Panc1 (cell line): ENCODE measurements around the gene NFE2L1. TPM values are rescaled to one million over a fixed set of nuclear protein-coding genes. Genes with fewer than 3 reads are reported as not detected.

Experiments used
- ATAC-seq: fragments of 200-7000 bp; cut with Tn5 transposase; 2 replicates; pipeline ENCODE4 v1.9.1; 2020; ENCODE audit warnings: mild to moderate bottlenecking, moderate library complexity
- BruUV-seq: library from RNA; stranded (reverse); fragments of 400-500 nt; replicated peaks from 2 replicates; lab custom pipeline; 2021; lab: Mats Ljungman, UMichigan
- CTCF ChIA-PET: fragments of 300-600 bp; sonication (Branson Sonifier 250); formaldehyde crosslinking; loops from one replicate; lab custom pipeline; 2022; ENCODE audit warnings: antibody characterized with exemption; lab: Charles Lee
- POLR2A ChIA-PET: fragments of 300-600 bp; sonication (Branson Sonifier 250); formaldehyde crosslinking; loops from one replicate; lab custom pipeline; 2022; ENCODE audit warnings: antibody characterized with exemption; lab: Charles Lee
- DNase-seq: peaks from one replicate; pipeline ENCODE4 v3.0.0-alpha.2; 2010; ENCODE audit warnings: low read depth, low spot score
- H3K27ac ChIP-seq: 2 replicates; pipeline ENCODE4 v1.5.1; 2011; ENCODE audit warnings: mild to moderate bottlenecking, low read length, inconsistent platforms
- H3K27me3 ChIP-seq: fragments of 200-500 bp; sonication (Bioruptor generic); 2 replicates; pipeline ENCODE4 v1.6.0; 2014; ENCODE audit warnings: low read length, inconsistent platforms; ENCODE audit not compliant: control insufficient read depth, insufficient read depth
- H3K36me3 ChIP-seq: fragments of 200-500 bp; sonication (Bioruptor generic); 2 replicates; pipeline ENCODE4 v1.5.1; 2014; ENCODE audit warnings: inconsistent platforms, mild to moderate bottlenecking, low read length, moderate library complexity; ENCODE audit not compliant: control insufficient read depth, insufficient read depth
- H3K4me1 ChIP-seq: 2 replicates; pipeline ENCODE4 v1.5.1; 2011; ENCODE audit warnings: inconsistent platforms, mild to moderate bottlenecking, low read length, moderate library complexity; ENCODE audit not compliant: control insufficient read depth, insufficient read depth
- H3K4me3 ChIP-seq, 2 experiments: 2 replicates each; pipeline ENCODE4 v1.5.1; 2011 to 2012; ENCODE audit warnings: low read depth in 2 of 2, low read length in 2 of 2, mild to moderate bottlenecking in 2 of 2, inconsistent platforms in 1 of 2, moderate library complexity in 1 of 2
- H3K9me3 ChIP-seq: fragments of 200-500 bp; sonication (Bioruptor generic); 2 replicates; pipeline ENCODE4 v1.5.1; 2014; ENCODE audit warnings: low read depth, mild to moderate bottlenecking, inconsistent platforms, low read length, moderate library complexity; ENCODE audit not compliant: control insufficient read depth, insufficient read depth
- POLR2AphosphoS5 ChIP-seq: IDR thresholded peaks from 2 replicates; pipeline ENCODE4 v1.6.1; 2012; ENCODE audit warnings: mild to moderate bottlenecking, low read depth, low read length, moderate library complexity
- SIN3A ChIP-seq: IDR thresholded peaks from 2 replicates; pipeline ENCODE4 v1.6.1; 2012; ENCODE audit warnings: low read depth, mild to moderate bottlenecking, low read length, moderate library complexity, borderline replicate concordance; ENCODE audit not compliant: insufficient read depth
- TCF7L2 ChIP-seq: IDR thresholded peaks from 2 replicates; pipeline ENCODE4 v1.6.1; 2011; ENCODE audit warnings: mild to moderate bottlenecking, low read depth, low read length, inconsistent platforms
- in situ Hi-C: cut with HindIII; loops from 2 replicates; pipeline ENCODE4 v1.10.0; 2016; ENCODE audit warnings: low sequenced_read_pairs, low pct_unique_long_range_greater_than_20kb
- intact Hi-C: fragments of 100-400 bp; cut with micrococcal nuclease; formaldehyde crosslinking; loops from one replicate; pipeline ENCODE4 v1.10.0; 2022; ENCODE audit not compliant: unreplicated experiment
- total RNA-seq: library from RNA; stranded (reverse); gene quantifications from one replicate; pipeline ENCODE4 v1.2.1, GENCODE V29; 2021; ENCODE audit not compliant: unreplicated experiment
- TF ChIP-seq, protein P1 (sequence below): fragments of 450-650 bp; IDR thresholded peaks from 2 replicates; pipeline ENCODE4 v1.5.1; 2017; ENCODE audit warnings: mild to moderate bottlenecking
- TF ChIP-seq, protein P2 (sequence below), 2 experiments: IDR thresholded peaks; 2 replicates each; pipeline ENCODE4 v1.6.1; 2011 to 2012; ENCODE audit warnings: low read depth in 2 of 2, control low read depth in 1 of 2, low read length in 1 of 2, mild to moderate bottlenecking in 1 of 2, moderate library complexity in 1 of 2; ENCODE audit not compliant: insufficient read depth in 1 of 2

NFE2L1 gene
- total RNA-seq, 1 experiment from 2014 or later: 210 TPM

DNA sequence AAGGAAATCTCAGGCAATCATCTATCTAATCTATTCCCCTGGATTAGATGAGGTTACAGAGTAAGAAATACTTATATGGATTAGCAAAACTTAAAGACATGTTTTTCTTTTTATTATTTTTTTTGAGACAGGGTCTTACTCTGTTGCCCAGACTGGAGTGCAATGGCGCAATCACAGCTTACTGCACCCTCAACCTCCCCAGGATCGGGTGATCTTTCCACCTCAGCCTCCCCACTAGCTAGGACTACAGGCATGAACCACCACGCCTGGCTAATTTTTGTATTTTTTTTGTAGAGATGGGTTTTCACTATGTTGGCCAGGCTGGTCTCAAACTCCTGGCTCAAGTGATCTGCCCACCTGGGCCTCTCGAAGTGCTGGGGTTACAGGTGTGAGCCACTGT is 3.3 kb upstream of the NFE2L1 start:
- no peak overlapping the region for H3K4me3 ChIP-seq
- H3K4me1 ChIP-seq: peaks cover 16% of the 10 kb centered on the region
- H3K27ac ChIP-seq: no peak overlapping the region
- TF ChIP-seq, protein P1, sequence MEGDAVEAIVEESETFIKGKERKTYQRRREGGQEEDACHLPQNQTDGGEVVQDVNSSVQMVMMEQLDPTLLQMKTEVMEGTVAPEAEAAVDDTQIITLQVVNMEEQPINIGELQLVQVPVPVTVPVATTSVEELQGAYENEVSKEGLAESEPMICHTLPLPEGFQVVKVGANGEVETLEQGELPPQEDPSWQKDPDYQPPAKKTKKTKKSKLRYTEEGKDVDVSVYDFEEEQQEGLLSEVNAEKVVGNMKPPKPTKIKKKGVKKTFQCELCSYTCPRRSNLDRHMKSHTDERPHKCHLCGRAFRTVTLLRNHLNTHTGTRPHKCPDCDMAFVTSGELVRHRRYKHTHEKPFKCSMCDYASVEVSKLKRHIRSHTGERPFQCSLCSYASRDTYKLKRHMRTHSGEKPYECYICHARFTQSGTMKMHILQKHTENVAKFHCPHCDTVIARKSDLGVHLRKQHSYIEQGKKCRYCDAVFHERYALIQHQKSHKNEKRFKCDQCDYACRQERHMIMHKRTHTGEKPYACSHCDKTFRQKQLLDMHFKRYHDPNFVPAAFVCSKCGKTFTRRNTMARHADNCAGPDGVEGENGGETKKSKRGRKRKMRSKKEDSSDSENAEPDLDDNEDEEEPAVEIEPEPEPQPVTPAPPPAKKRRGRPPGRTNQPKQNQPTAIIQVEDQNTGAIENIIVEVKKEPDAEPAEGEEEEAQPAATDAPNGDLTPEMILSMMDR: no peak
- TF ChIP-seq, protein P2, sequence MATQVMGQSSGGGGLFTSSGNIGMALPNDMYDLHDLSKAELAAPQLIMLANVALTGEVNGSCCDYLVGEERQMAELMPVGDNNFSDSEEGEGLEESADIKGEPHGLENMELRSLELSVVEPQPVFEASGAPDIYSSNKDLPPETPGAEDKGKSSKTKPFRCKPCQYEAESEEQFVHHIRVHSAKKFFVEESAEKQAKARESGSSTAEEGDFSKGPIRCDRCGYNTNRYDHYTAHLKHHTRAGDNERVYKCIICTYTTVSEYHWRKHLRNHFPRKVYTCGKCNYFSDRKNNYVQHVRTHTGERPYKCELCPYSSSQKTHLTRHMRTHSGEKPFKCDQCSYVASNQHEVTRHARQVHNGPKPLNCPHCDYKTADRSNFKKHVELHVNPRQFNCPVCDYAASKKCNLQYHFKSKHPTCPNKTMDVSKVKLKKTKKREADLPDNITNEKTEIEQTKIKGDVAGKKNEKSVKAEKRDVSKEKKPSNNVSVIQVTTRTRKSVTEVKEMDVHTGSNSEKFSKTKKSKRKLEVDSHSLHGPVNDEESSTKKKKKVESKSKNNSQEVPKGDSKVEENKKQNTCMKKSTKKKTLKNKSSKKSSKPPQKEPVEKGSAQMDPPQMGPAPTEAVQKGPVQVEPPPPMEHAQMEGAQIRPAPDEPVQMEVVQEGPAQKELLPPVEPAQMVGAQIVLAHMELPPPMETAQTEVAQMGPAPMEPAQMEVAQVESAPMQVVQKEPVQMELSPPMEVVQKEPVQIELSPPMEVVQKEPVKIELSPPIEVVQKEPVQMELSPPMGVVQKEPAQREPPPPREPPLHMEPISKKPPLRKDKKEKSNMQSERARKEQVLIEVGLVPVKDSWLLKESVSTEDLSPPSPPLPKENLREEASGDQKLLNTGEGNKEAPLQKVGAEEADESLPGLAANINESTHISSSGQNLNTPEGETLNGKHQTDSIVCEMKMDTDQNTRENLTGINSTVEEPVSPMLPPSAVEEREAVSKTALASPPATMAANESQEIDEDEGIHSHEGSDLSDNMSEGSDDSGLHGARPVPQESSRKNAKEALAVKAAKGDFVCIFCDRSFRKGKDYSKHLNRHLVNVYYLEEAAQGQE (IDR thresholded peaks at IDR 0.05; ENCODE audit: insufficient read depth in 1 of 2, low read depth in 2 of 2, low read length in 1 of 2): no peak
- no peak for TF ChIP-seq SIN3A
- TF ChIP-seq POLR2AphosphoS5: no peak
- no peak for TF ChIP-seq TCF7L2
- DNase-seq (no peak), ATAC-seq (no peak)
- POLR2A ChIA-PET: interaction anchor here (0.5 kb wide), 1 partner anchor 126 kb away, joined by 5 read pairs; no protein-coding TSS in a partner anchor
- intact Hi-C loops: no loop called here
- no peaks in the 10 kb centered on the region for H3K27me3 ChIP-seq
- no TSS peak for BruUV-seq
- no peaks in the 10 kb centered on the region for H3K9me3 ChIP-seq
- peaks cover 3% of the 10 kb centered on the region; the same call in 1 of the 2 replicates for H3K36me3 ChIP-seq
- in situ Hi-C loops: no loop called here
- CTCF ChIA-PET: no interaction called here

DNA sequence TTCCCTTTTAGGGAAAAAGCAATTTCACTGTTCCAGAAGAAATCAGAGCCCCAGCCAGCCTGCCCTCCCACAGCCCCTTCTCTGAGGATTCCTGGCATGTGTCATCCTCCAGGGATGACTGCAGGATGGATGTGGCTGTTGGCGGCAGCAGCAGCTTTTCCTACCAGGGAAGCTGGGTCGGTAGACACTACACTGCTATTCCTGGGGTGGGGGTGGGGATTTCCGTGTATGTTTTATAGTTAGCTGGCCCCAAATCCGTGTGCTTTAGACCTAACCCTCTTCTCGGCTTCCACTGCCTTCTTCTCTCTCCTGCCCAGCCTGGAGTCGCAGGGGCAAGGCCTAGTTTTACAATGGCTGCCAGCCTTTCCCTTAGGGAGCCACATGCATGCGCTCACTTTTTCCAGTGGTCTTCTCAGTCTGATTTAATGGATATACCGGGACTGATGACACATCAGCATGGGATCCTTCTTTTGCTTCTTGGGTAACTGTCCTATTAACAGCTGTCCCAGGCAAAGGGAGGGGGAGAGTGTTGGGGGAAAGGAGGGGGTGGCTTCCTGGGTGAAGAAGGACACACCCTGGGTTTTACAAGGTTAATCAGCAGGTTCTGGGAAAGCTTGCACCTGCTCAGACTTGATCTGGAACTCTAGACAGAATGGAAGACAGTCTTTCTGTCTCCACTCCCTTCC is 2.7 kb upstream of the NFE2L1 start:
- no peak for ATAC-seq
- in situ Hi-C loops (no loop called here), intact Hi-C loops (no loop called here)
- Histone ChIP-seq H3K4me1 (peaks cover 20% of the 10 kb centered on the region), H3K36me3 (peaks cover 3% of the 10 kb centered on the region; the same call in 1 of the 2 replicates), H3K27ac (no peak overlapping the region), H3K27me3 (no peaks in the 10 kb centered on the region), H3K4me3 (no peak overlapping the region), H3K9me3 (no peaks in the 10 kb centered on the region)
- no TSS peak for BruUV-seq
- TF ChIP-seq POLR2AphosphoS5 (peak; percentile 39; the same call in 1 of the 2 replicates), SIN3A (no peak)
- TF ChIP-seq, protein P1: no peak
- no peak for DNase-seq
- ChIA-PET POLR2A (interaction anchor here (0.5 kb wide), 1 partner anchor 126 kb away, joined by 5 read pairs; no protein-coding TSS in a partner anchor), CTCF (no interaction called here)
